ENCODE data around the gene FADS2. TPM values are rescaled to one million over a fixed set of nuclear protein-coding genes. Genes with fewer than 3 reads are reported as not detected.
A peak's percentile ranks its signal among the peaks of the same experiment; 100 is the strongest.

FADS2 gene
- 100 to 1,000 TPM in 2 of 4 donors, 10 to 100 TPM in 2; 13.5 to 117 (median 84.9) TPM for total RNA-seq

- Histone ChIP-seq H3K27me3 (no peaks in the 10 kb centered on the region), H3K4me3 (peak within 1 kb of the TSS; percentile 52 to 67), H3K4me1 (peaks cover 11 to 16% of the 10 kb centered on the region in 2 donors), H3K27ac (peak within 1 kb of the TSS; percentile 83 to 87), H3K9me3 (no peaks in the 10 kb centered on the region), H3K36me3 (no peaks in the 10 kb centered on the region)
- intact Hi-C loops (cut with DNase I; ENCODE audit: low total_unique reads), result no loop called here
- DNase-seq, result peak; percentile 90 to 95
- TF ChIP-seq CTCF (IDR thresholded peaks at IDR 0.05), result peak in 2 of 4 experiments; percentile 21
- peak; percentile 43 to 54 for TF ChIP-seq POLR2A (IDR thresholded peaks at IDR 0.05)
Measured at GRCh38 chr11:61827571-61828378, at the start of gene FADS2. FADS2 (plus strand) TSS chr11:61828300; CDS start chr11:61828391, 91 bp downstream.

- no peaks in the 10 kb centered on the region for H3K4me1 ChIP-seq
- no peak overlapping the region for H3K27ac ChIP-seq
- intact Hi-C loops (cut with DNase I; ENCODE audit: low total_unique reads), result no loop called here
- no peaks in the 10 kb centered on the region for H3K27me3 ChIP-seq
- no peak for DNase-seq
- TF ChIP-seq CTCF (IDR thresholded peaks at IDR 0.05) (no peak), POLR2A (IDR thresholded peaks at IDR 0.05) (no peak)
- no peak overlapping the region for H3K4me3 ChIP-seq
- H3K36me3 ChIP-seq, result no peaks in the 10 kb centered on the region
- H3K9me3 ChIP-seq, result no peaks in the 10 kb centered on the region
Measured at GRCh38 chr11:61778357-61778886, 49.7 kb upstream of the FADS2 start.

GRCh38 chr11:61778920-61779650 lies 49.0 kb upstream of the FADS2 start:
- Histone ChIP-seq H3K4me1 (no peaks in the 10 kb centered on the region), H3K36me3 (no peaks in the 10 kb centered on the region), H3K27ac (no peak overlapping the region), H3K9me3 (no peaks in the 10 kb centered on the region), H3K27me3 (no peaks in the 10 kb centered on the region), H3K4me3 (no peak overlapping the region)
- DNase-seq, result no peak
- intact Hi-C loops (cut with DNase I; ENCODE audit: low total_unique reads), result no loop called here
- no peak for TF ChIP-seq POLR2A (IDR thresholded peaks at IDR 0.05)
- TF ChIP-seq CTCF (IDR thresholded peaks at IDR 0.05), result no peak

- no peak for TF ChIP-seq POLR2A (IDR thresholded peaks at IDR 0.05)
- Histone ChIP-seq H3K27me3 (no peaks in the 10 kb centered on the region), H3K4me3 (no peak overlapping the region), H3K4me1 (no peaks in the 10 kb centered on the region), H3K36me3 (no peaks in the 10 kb centered on the region), H3K27ac (no peak overlapping the region), H3K9me3 (no peaks in the 10 kb centered on the region)
- intact Hi-C loops (cut with DNase I; ENCODE audit: low total_unique reads), result no loop called here
- no peak for DNase-seq
Measured at GRCh38 chr11:61779666-61780525, 48.2 kb upstream of the FADS2 start.

- no peaks in the 10 kb centered on the region for H3K36me3 ChIP-seq
- no peaks in the 10 kb centered on the region for H3K9me3 ChIP-seq
- H3K27me3 ChIP-seq, result no peaks in the 10 kb centered on the region
- intact Hi-C loops (cut with DNase I; ENCODE audit: low total_unique reads), result no loop called here
- H3K27ac ChIP-seq, result no peak overlapping the region
- no peaks in the 10 kb centered on the region for H3K4me1 ChIP-seq
- no peak for DNase-seq
- TF ChIP-seq CTCF (IDR thresholded peaks at IDR 0.05) (no peak), POLR2A (IDR thresholded peaks at IDR 0.05) (no peak)
- no peak overlapping the region for H3K4me3 ChIP-seq
Measured at GRCh38 chr11:61780581-61781162, 47.4 kb upstream of the FADS2 start.
